ENCODE data around the gene FOSB. TPM values are rescaled to one million over a fixed set of nuclear protein-coding genes. Genes with fewer than 3 reads are reported as not detected.
"Not testable (repeated sequence)": the region's sequence is repeated elsewhere in the genome, so short reads cannot be mapped to it uniquely, and the experiment has no call there.

The FOSB gene
- total RNA-seq, 4 donors from 2014 or later: 2.2 to 25.2 (median 6.9) TPM

DNA sequence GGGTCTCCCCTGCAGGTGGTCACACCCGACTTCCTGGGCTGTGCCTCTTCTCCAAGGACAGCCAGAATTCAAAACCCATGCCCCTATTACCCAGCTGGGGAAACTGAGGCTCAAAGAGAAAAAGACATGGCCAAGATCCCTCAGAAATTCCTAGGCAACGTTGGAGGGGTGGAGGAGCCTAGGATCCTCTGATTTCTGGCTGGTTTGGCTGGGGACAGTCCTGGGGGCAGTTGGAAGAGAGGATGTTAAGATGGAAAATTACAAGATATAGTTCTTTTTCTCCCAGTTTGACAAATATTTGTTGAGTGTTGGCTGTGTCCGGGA is 41.9 kb downstream of the FOSB start:
- no peak for DNase-seq (ENCODE audit: extremely low spot score)
- no peaks in the 10 kb centered on the region for H3K36me3 ChIP-seq
- peak overlapping the region; percentile 94 to 97 (median 96) for H3K27ac ChIP-seq (replicated peaks in 1 of 4)
- 6% methylated on average over 2 of the region's 3 CpGs for WGBS
- H3K4me3 ChIP-seq: peak overlapping the region; percentile 84 to 100 (median 96)
- H3K4me1 ChIP-seq: peaks cover 37 to 71% (median 66%) of the 10 kb centered on the region in 4 donors
- no peaks in the 10 kb centered on the region for H3K9me3 ChIP-seq
- peaks cover 0 to 5% (median 0%) of the 10 kb centered on the region in 4 donors for H3K27me3 ChIP-seq
- TF ChIP-seq EP300 (IDR thresholded peaks at IDR 0.05): no peak
- no peak for TF ChIP-seq POLR2AphosphoS5 (IDR thresholded peaks at IDR 0.05)
- no peak for TF ChIP-seq POLR2A (IDR thresholded peaks at IDR 0.05; ENCODE audit: low read depth)
- TF ChIP-seq, protein P1, sequence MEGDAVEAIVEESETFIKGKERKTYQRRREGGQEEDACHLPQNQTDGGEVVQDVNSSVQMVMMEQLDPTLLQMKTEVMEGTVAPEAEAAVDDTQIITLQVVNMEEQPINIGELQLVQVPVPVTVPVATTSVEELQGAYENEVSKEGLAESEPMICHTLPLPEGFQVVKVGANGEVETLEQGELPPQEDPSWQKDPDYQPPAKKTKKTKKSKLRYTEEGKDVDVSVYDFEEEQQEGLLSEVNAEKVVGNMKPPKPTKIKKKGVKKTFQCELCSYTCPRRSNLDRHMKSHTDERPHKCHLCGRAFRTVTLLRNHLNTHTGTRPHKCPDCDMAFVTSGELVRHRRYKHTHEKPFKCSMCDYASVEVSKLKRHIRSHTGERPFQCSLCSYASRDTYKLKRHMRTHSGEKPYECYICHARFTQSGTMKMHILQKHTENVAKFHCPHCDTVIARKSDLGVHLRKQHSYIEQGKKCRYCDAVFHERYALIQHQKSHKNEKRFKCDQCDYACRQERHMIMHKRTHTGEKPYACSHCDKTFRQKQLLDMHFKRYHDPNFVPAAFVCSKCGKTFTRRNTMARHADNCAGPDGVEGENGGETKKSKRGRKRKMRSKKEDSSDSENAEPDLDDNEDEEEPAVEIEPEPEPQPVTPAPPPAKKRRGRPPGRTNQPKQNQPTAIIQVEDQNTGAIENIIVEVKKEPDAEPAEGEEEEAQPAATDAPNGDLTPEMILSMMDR (IDR thresholded peaks at IDR 0.05): no peak
- intact Hi-C loops (cut with DNase I): no loop called here

DNA sequence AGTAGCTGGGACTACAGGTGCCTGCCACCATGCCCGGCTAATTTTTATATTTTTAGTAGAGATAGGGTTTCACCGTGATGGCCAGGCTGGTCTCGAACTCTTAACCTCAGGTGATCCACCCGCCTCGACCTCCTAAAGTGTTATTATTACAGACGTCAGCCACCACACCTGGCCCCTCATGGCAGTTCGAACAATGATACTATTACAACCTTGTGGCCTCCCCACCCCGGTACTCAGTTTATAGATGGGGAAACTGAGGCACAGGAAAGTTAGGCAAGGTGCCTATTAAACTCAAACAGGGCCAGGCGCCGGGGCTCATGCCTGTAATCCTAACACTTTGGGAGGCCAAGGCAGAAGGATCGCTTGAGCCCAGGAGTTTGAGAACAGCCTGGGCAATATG is 42.6 kb downstream of the FOSB start:
- intact Hi-C loops (cut with DNase I); H3K36me3 ChIP-seq; H3K9me3 ChIP-seq; H3K27me3 ChIP-seq; DNase-seq (ENCODE audit: extremely low spot score): not testable (repeated sequence)
- Histone ChIP-seq H3K27ac (replicated peaks in 1 of 4) (peak overlapping the region; percentile 94 to 97 (median 96)), H3K4me3 (peak overlapping the region; percentile 84 to 100 (median 96)), H3K4me1 (peaks cover 44 to 78% (median 73%) of the 10 kb centered on the region in 4 donors)
- WGBS: 78% methylated on average over 11 of the region's 11 CpGs

DNA sequence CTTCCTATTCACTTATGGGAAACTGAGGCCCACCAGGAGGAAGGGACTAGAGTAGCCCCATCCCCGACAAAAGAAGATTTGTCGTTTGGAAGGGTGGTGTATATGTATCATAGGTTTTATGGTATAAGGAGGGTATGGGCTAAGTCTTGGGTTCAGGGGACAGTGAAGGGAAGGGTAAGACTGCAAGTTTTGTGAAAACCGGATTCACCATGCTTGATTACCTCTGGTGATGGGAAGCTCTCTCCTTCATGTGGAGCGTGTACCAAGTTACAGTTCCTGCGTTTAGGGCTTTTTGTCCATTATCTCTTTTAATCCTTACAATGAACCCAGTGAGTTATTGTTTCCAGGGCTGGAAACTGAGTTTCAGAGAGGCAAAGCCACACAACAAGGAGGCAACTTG is 43.3 kb downstream of the FOSB start:
- Histone ChIP-seq H3K27me3 (peaks cover 0 to 5% (median 0%) of the 10 kb centered on the region in 4 donors), H3K4me3 (no peak overlapping the region), H3K9me3 (no peaks in the 10 kb centered on the region), H3K27ac (replicated peaks in 1 of 4) (peak overlapping the region; percentile 94 to 97 (median 96)), H3K4me1 (peaks cover 51 to 79% (median 76%) of the 10 kb centered on the region in 4 donors), H3K36me3 (peaks cover 0 to 8% (median 4%) of the 10 kb centered on the region in 4 donors)
- intact Hi-C loops (cut with DNase I): no loop called here
- TF ChIP-seq, protein P1 (IDR thresholded peaks at IDR 0.05): no peak
- no peak for TF ChIP-seq EP300 (IDR thresholded peaks at IDR 0.05)
- TF ChIP-seq POLR2AphosphoS5 (IDR thresholded peaks at IDR 0.05): no peak
- no peak for TF ChIP-seq POLR2A (IDR thresholded peaks at IDR 0.05; ENCODE audit: low read depth)
- no peak for DNase-seq (ENCODE audit: extremely low spot score)
- 76% methylated on average over 5 of the region's 5 CpGs for WGBS

DNA sequence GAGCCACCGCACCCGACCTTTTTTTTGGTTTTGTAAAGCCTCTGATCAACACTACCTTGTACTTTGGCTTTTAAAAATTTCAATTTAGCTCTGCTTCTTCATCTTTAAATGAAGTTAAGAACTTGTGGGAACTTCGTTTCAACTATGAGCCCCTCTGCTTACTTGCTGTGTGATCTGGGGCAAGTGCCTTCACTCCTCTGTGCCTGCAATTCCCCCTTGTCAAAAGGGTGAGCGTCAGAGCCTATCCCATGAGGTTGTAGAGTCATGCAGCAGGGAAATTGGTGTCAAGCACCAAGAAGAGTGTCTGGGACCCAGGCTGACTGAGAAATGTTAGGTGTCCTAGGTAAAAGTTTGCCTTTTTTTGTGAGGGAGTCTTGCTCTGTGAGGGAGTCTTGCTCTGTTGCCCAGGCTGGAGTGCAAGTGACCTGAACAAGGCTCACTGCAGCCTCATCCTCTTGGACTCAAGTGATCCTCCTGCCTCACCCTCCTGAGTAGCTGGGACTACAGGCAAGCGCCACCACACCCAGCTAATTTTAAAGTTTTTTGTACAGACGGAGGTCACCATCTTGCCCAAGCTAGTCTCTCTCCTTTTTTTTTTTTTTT is 45.2 kb downstream of the FOSB start:
- H3K27ac ChIP-seq (replicated peaks in 1 of 4): peak overlapping the region; percentile 73 to 96 (median 84)

DNA sequence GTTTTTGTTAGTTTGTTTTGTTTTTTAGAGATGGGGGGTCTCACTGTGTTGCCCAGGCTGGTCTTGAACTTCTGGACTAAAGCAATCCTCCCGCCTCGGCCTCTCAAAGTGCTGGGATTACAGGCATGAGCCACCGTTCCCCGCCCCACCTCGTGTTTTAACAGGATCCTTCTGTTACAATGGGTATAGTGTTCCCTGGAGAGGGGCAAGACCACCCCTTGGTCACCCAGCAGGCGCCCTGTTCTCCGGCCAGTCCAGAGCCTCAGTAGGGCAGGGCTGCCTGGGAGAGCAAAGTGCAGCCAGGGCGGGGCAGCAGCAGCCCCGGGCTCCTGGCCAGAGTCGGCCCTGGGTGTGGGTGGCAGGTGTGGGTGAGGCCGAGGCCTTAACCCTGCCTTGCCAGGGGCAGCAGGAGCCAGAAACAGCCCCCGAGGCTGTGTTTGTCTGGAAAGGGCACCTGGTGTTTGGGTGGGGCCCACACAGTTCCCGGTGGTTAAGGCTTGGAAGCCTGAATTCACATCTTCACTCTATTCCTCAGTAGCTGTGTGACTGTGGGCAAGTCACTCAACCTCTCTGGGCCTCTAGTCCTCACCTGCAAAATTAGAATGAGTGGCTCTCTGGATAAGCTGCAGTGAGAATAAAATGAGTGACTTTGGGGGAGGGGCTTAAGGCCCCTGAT is 46.7 kb downstream of the FOSB start:
- TF ChIP-seq, protein P1 (IDR thresholded peaks at IDR 0.05): no peak
- TF ChIP-seq EP300 (IDR thresholded peaks at IDR 0.05) (no peak), POLR2A (IDR thresholded peaks at IDR 0.05; ENCODE audit: low read depth) (no peak), POLR2AphosphoS5 (IDR thresholded peaks at IDR 0.05) (no peak)
- Histone ChIP-seq H3K4me1 (peaks cover 53 to 86% (median 80%) of the 10 kb centered on the region in 4 donors), H3K36me3 (peaks cover 22 to 40% (median 28%) of the 10 kb centered on the region in 4 donors), H3K9me3 (no peaks in the 10 kb centered on the region), H3K27ac (replicated peaks in 1 of 4) (peak overlapping the region; percentile 65 to 81 (median 73)), H3K4me3 (peak overlapping the region in 2 of 4 donors; percentile 11 to 28), H3K27me3 (no peaks in the 10 kb centered on the region)
- DNase-seq (ENCODE audit: extremely low spot score): no peak
- 47% methylated on average over 9 of the region's 13 CpGs for WGBS
- intact Hi-C loops (cut with DNase I): no loop called here

More for the DNA sequence above, 45.2 kb downstream of the FOSB start:
- 82% methylated on average over 6 of the region's 6 CpGs for WGBS
- DNase-seq (ENCODE audit: extremely low spot score): no peak
- H3K4me1 ChIP-seq: peaks cover 56 to 91% (median 88%) of the 10 kb centered on the region in 4 donors
- intact Hi-C loops (cut with DNase I): no loop called here
- H3K9me3 ChIP-seq: no peaks in the 10 kb centered on the region
- no peaks in the 10 kb centered on the region for H3K27me3 ChIP-seq
- H3K36me3 ChIP-seq: peaks cover 7 to 25% (median 12%) of the 10 kb centered on the region in 4 donors
- TF ChIP-seq EP300 (IDR thresholded peaks at IDR 0.05) (no peak), POLR2AphosphoS5 (IDR thresholded peaks at IDR 0.05) (no peak), POLR2A (IDR thresholded peaks at IDR 0.05; ENCODE audit: low read depth) (no peak)
- TF ChIP-seq, protein P1 (IDR thresholded peaks at IDR 0.05): no peak
- no peak overlapping the region for H3K4me3 ChIP-seq

Data from esophagus muscularis mucosa (tissue), 4 donors.